GM10248 (cell line): ENCODE measurements around the gene PDE6A.

Experiments used
- CTCF ChIA-PET: fragments of 300-600 bp; sonication (Branson Sonifier 250); formaldehyde crosslinking; extraction: SDS; loops from one replicate; lab custom pipeline; 2021; ENCODE audit warnings: antibody characterized with exemption; lab: Yijun Ruan, JAX
- POLR2A ChIA-PET: fragments of 350-650 bp; sonication (Branson Sonifier 250); formaldehyde crosslinking; extraction: SDS; loops from one replicate; lab custom pipeline; 2020; ENCODE audit warnings: antibody characterized with exemption; lab: Yijun Ruan, JAX
- DNase-seq: peaks from one replicate; pipeline ENCODE4 v3.0.0; 2012; ENCODE audit errors: extremely low spot score
- CTCF ChIP-seq: IDR thresholded peaks from 2 replicates; pipeline ENCODE4 v1.5.1; 2012; ENCODE audit warnings: mild to moderate bottlenecking, low read depth; ENCODE audit errors: extremely low read depth, missing control alignments, control extremely low read depth

PDE6A gene

GRCh38 chr5:149857499-149857898 is 87.1 kb downstream of the PDE6A start:
- no peak for TF ChIP-seq CTCF
- CTCF ChIA-PET: interaction anchor here (0.8 to 48.3 kb wide), 8 partner anchors 9 to 361 kb away, joined by 3 to 1145 read pairs (median 4); no protein-coding TSS in a partner anchor
- POLR2A ChIA-PET: no interaction called here
- no peak for DNase-seq

- CTCF ChIA-PET: interaction anchor here (0.6 to 48.3 kb wide), 9 partner anchors 9 to 239 kb away, joined by 3 to 1145 read pairs (median 4); partner anchors contain the start of gene SLC26A2
- TF ChIP-seq CTCF: no peak
- POLR2A ChIA-PET: no interaction called here
- DNase-seq: no peak
Observed at GRCh38 chr5:149855366-149855765, 89.2 kb downstream of the PDE6A start.

- ChIA-PET CTCF (interaction anchor here (1.0 to 48.3 kb wide), 10 partner anchors 9 to 239 kb away, joined by 3 to 1145 read pairs (median 8); partner anchors contain the start of gene SLC26A2), POLR2A (no interaction called here)
- TF ChIP-seq CTCF: no peak
- DNase-seq: no peak
Observed at GRCh38 chr5:149854866-149855265, 89.7 kb downstream of the PDE6A start.

GRCh38 chr5:149853701-149854100 is 90.9 kb downstream of the PDE6A start:
- CTCF ChIA-PET: interaction anchor here (0.8 to 48.3 kb wide), 34 partner anchors 7 to 304 kb away, joined by 3 to 1145 read pairs (median 4); partner anchors contain the start of genes SLC26A2 and TIGD6
- POLR2A ChIA-PET: no interaction called here
- TF ChIP-seq CTCF: no peak
- no peak for DNase-seq

- POLR2A ChIA-PET: no interaction called here
- no peak for DNase-seq
Observed at GRCh38 chr5:149853331-149853648, 91.3 kb downstream of the PDE6A start.

GRCh38 chr5:149852641-149853330 is 91.8 kb downstream of the PDE6A start:
- peak; percentile 87 for TF ChIP-seq CTCF
- peak; percentile 71 for DNase-seq
- ChIA-PET CTCF (interaction anchor here (0.7 to 48.3 kb wide), 53 partner anchors 8 to 497 kb away, joined by 3 to 1145 read pairs (median 4); partner anchors contain the start of genes PPARGC1B, SLC26A2 and TIGD6), POLR2A (interaction anchor here (0.7 kb wide), 1 partner anchor 860 kb away, joined by 4 read pairs; no protein-coding TSS in a partner anchor)

More at GRCh38 chr5:149853331-149853648, 91.3 kb downstream of the PDE6A start:
- CTCF ChIA-PET: interaction anchor here (0.8 to 48.3 kb wide), 42 partner anchors 8 to 496 kb away, joined by 3 to 1145 read pairs (median 4); partner anchors contain the start of genes SLC26A2 and TIGD6
- no peak for TF ChIP-seq CTCF
